Adrenal gland (tissue), 12 donors: ENCODE results near the gene CTNND1. TPM values are rescaled to one million over a fixed set of nuclear protein-coding genes. Genes with fewer than 3 reads are reported as not detected.

Source experiments
- DNase-seq, 7 donors: peaks; one replicate each; pipeline ENCODE4 v3.0.0-alpha.2; 2019 to 2020
- H3K27ac ChIP-seq, 5 donors: fragments of 200-600 bp; sonication (generic) in 4 of 5; 1 replicate in 3 of 5; 2 replicates in 2 of 5; pipeline versions ENCODE4 v1.5.1 to v1.8.0; 2016 to 2020; ENCODE audit warnings: mild to moderate bottlenecking in 1 of 5
- H3K27me3 ChIP-seq: fragments of 200-600 bp; 2 replicates; pipeline ENCODE4 v1.8.0; 2021
- H3K36me3 ChIP-seq, 2 donors: fragments of 200-600 bp; replicated peaks in 1 of 2; 1 replicate in 1 of 2; 2 replicates in 1 of 2; pipeline versions ENCODE4 v1.5.1 to v1.8.0; 2018 to 2022
- H3K4me1 ChIP-seq, 2 donors: fragments of 200-600 bp; replicated peaks in 1 of 2; 1 replicate in 1 of 2; 2 replicates in 1 of 2; pipeline versions ENCODE4 v1.5.1 to v1.8.0; 2018 to 2021
- H3K4me3 ChIP-seq, 4 donors: fragments of 200-600 bp; sonication (generic) in 3 of 4; one replicate each; pipeline ENCODE4 v1.5.1; 2016 to 2018
- H3K9me3 ChIP-seq, 3 donors: fragments of 200-600 bp; sonication (generic) in 1 of 3; replicated peaks in 1 of 3; 1 replicate in 2 of 3; 2 replicates in 1 of 3; pipeline versions ENCODE4 v1.5.1 to v1.8.0; 2016 to 2021
- CTCF ChIP-seq, 6 experiments: fragments of 450-650 bp in 4 of 6; fragments of 200-600 bp in 2 of 6; sonication (generic) in 1 of 6; IDR thresholded peaks; 1 replicate in 5 of 6; 2 replicates in 1 of 6; pipeline versions ENCODE4 v1.5.1 to v1.8.0; 2016 to 2021; ENCODE audit warnings: antibody characterized with exemption in 6 of 6, mild to moderate bottlenecking in 2 of 6, moderate library complexity in 1 of 6
- POLR2A ChIP-seq, 2 donors: fragments of 450-650 bp; IDR thresholded peaks; one replicate each; pipeline ENCODE4 v1.6.1; 2017; ENCODE audit warnings: antibody characterized with exemption in 2 of 2, mild to moderate bottlenecking in 2 of 2, moderate library complexity in 1 of 2
- WGBS, 4 donors: extraction: QIAGEN DNeasy Blood & Tissue Kit in 2 of 4; methylation state at CpG; one replicate each; pipeline versions ENCODE4 v1.1.5 to v1.1.7; 2013 to 2017; 5-methylcytosine and 5-hydroxymethylcytosine counted together
- intact Hi-C, 2 donors: fragments of 100-400 bp; cut with DNase I; formaldehyde crosslinking; loops; one replicate each; pipeline versions ENCODE4 v1.14.1 to v1.15.0; 2022 to 2023
- polyA plus RNA-seq, 3 donors: library from polyadenylated mRNA; stranded (reverse); fragments of 200-250 nt in 2 of 3; fragments of 350-450 nt in 1 of 3; fragmentation: Illumina TruSeq in 1 of 3; extraction: RNeasy Lipid Tissue Mini Kit (QIAGEN cat#74804) in 1 of 3; gene quantifications; one replicate each; pipeline ENCODE4 v1.2.3, GENCODE V29; 2013 to 2014
- total RNA-seq, 9 donors: library from RNA; depleted of rRNA in 4 of 9; stranded (reverse); fragments of >200 nt in 4 of 9; fragments of 120-200 nt in 1 of 9; fragmentation: NEBNext Ultra II Directional in 1 of 9; extraction: Animal tissue kit (Norgen Biotek cat#: 25700) in 1 of 9; gene quantifications; one replicate each; pipeline versions ENCODE4 v1.1.0 to v1.2.4, GENCODE V29; 2013 to 2023
- donor health status: healthy with polysubstance abuse.
- donor health status: Bipolar disorder and iron deficiency.
- donor health status: DM: yes; HTN: yes; CAD: no.
- donor health status: DM: no; HTN: no; CAD: no.
- donor health status: DM: no; HTN: no; CAD: no.
- donor health status: DM: yes; HTN: yes; CAD: no.

Gene CTNND1
- total and polyA plus RNA-seq, 12 donors = 26.3 to 152 (median 107) TPM

- WGBS, 4 donors = 96 to 100% (median 99%) methylated on average over 1 of the region's 1 CpG
- intact Hi-C loops = no loop called here
- no peaks in the 10 kb centered on the region for H3K9me3 ChIP-seq
- peaks cover 0 to 2% of the 10 kb centered on the region in 2 donors for H3K36me3 ChIP-seq
- no peaks in the 10 kb centered on the region for H3K4me1 ChIP-seq
- no peak for DNase-seq
- H3K27me3 ChIP-seq = no peaks in the 10 kb centered on the region
- no peak overlapping the region for H3K27ac ChIP-seq
- no peak for TF ChIP-seq POLR2A (IDR thresholded peaks at IDR 0.05)
- TF ChIP-seq CTCF (IDR thresholded peaks at IDR 0.05) = no peak
- no peak overlapping the region for H3K4me3 ChIP-seq
Observed at GRCh38 chr11:57732661-57733060, 28.9 kb upstream of the CTNND1 start.

DNA sequence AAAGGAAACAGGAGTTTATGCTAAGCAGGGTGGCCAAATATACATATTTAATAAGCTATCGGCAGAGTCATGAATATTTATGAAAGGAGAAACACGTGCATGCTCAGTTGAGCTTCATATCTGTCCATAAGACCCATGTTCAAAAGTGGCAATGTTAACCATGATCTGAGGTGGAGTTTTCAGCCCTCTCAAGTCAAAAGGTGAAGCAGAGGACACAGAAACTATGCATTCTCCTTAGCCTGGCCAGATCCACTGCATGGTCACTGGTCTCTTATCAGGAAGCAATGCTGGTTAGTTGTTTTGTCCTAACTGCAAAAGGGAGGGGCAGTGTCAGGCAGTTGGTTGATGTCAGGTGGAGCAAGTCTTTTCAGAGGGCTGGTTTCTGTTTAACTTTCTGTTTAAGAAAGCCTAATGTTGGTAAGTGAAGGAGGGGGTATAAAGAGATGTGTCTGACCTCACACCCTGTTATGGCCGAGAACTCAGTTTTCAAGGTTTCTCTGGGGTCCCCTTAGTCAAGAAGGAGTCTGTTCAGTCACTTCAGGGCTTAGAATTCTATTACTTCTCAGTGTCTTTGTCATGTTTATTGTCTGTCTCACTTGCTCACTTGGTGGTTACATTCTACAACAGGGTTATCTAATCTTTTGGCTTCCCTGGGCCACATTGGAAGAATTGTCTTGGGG is 25.8 kb upstream of the CTNND1 start:
- Histone ChIP-seq H3K27ac (no peak overlapping the region), H3K27me3 (no peaks in the 10 kb centered on the region), H3K4me1 (peaks cover 2% of the 10 kb centered on the region in 2 donors), H3K4me3 (no peak overlapping the region), H3K36me3 (peaks cover 0 to 23% of the 10 kb centered on the region in 2 donors), H3K9me3 (no peaks in the 10 kb centered on the region)
- intact Hi-C loops = no loop called here
- TF ChIP-seq POLR2A (IDR thresholded peaks at IDR 0.05) (no peak), CTCF (IDR thresholded peaks at IDR 0.05) (no peak)
- 78 to 88% (median 82%) methylated on average over 3 of the region's 3 CpGs for WGBS, 4 donors
- DNase-seq = no peak

DNA sequence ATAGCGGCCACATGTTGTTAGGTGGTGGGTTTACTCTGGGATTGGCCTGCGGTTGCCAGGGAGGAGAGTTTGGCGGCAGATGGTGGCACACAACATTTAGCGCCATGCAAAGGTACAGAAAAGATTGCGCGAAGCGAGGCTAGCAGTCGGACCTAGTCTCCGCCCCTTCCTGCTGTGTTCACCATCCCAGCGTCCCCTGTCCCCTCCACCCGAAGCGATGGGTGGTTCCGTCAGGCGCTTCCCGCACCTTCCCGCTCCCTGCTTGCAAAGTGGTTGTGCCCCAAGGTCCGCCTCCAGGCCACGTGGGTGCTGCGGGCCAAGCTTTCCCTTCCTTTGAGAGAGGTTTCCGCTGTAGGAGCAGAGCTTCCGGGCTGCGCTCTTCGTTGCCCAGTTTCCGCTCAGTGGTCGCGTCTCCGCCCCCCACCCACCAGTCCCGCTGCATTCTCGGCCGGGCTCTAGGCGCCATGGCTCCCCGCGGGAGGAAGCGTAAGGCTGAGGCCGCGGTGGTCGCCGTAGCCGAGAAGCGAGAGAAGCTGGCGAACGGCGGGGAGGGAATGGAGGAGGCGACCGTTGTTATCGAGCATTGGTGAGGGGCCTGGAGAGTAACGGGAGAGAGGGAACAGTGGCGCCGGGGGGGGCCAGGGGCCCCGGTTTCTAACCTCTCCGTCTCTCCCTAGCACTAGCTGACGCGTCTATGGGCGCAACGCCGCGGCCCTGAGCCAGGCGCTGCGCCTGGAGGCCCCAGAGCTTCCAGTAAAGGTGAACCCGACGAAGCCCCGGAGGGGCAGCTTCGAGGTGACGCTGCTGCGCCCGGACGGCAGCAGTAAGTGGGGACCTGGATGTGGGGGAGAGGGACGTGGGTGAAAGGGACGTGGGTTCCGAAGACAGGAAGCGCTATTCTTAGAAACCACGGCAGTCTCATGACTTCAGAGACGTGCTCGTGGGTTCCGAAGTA is 20.2 kb upstream of the CTNND1 start, which contains the start of gene SELENOH:
SELENOH (plus strand) TSS at position 360 of the 955 bp plus-strand sequence; CDS start at position 465, 105 bp downstream.
- Histone ChIP-seq H3K27me3 (no peaks in the 10 kb centered on the region), H3K27ac (peak within 1 kb of the TSS; percentile 79 to 98 (median 90)), H3K4me1 (peaks cover 11 to 18% of the 10 kb centered on the region in 2 donors), H3K36me3 (peaks cover 0 to 55% of the 10 kb centered on the region in 2 donors), H3K4me3 (peak within 1 kb of the TSS; percentile 12 to 98 (median 74)), H3K9me3 (no peaks in the 10 kb centered on the region)
- WGBS, 4 donors = 0 to 1% (median 0%) methylated on average over 12 to 75 of the region's 75 CpGs
- DNase-seq = peak; percentile 95 to 98 (median 98)
- TF ChIP-seq CTCF (IDR thresholded peaks at IDR 0.05) = peak in 1 of 6 experiments; percentile 4
- peak; percentile 82 to 97 for TF ChIP-seq POLR2A (IDR thresholded peaks at IDR 0.05)
- intact Hi-C loops = no loop called here

GRCh38 chr11:57742087-57742452 is 19.5 kb upstream of the CTNND1 start:
- peaks cover 11 to 18% of the 10 kb centered on the region in 2 donors for H3K4me1 ChIP-seq
- no peak for DNase-seq
- intact Hi-C loops = no loop called here
- H3K4me3 ChIP-seq = peak overlapping the region in 3 of 4 donors; percentile 56 to 98 (median 91)
- H3K27ac ChIP-seq = peak overlapping the region; percentile 79 to 98 (median 90)
- no peaks in the 10 kb centered on the region for H3K27me3 ChIP-seq
- peaks cover 0 to 55% of the 10 kb centered on the region in 2 donors for H3K36me3 ChIP-seq
- TF ChIP-seq POLR2A (IDR thresholded peaks at IDR 0.05) = no peak
- no peak for TF ChIP-seq CTCF (IDR thresholded peaks at IDR 0.05)
- WGBS, 4 donors = 3 to 5% (median 4%) methylated on average over 10 of the region's 10 CpGs
- H3K9me3 ChIP-seq = no peaks in the 10 kb centered on the region
